BJ (cell line): ENCODE results near the gene CRISP2. TPM values are rescaled to one million over a fixed set of nuclear protein-coding genes. Genes with fewer than 3 reads are reported as not detected.

Source experiments
- CTCF ChIA-PET: fragments of 350-600 bp; formaldehyde crosslinking; extraction: SDS; loops from one replicate; lab custom pipeline; 2021; ENCODE audit warnings: antibody characterized with exemption, inconsistent platforms; lab: Yijun Ruan, JAX
- POLR2A ChIA-PET: fragments of 300-600 bp; sonication (Branson Sonifier 250); formaldehyde crosslinking; extraction: SDS; loops from one replicate; lab custom pipeline; 2021; ENCODE audit warnings: antibody characterized with exemption; lab: Charles Lee
- DNase-seq: peaks from one replicate; pipeline ENCODE4 v3.0.0-alpha.2; 2011; ENCODE audit warnings: low read depth
- H3K27me3 ChIP-seq: 2 replicates; pipeline ENCODE4 v1.6.0; 2011; ENCODE audit warnings: low read length; ENCODE audit not compliant: control insufficient read depth, insufficient read depth
- H3K36me3 ChIP-seq: 2 replicates; pipeline ENCODE4 v1.5.1; 2011; ENCODE audit warnings: low read length; ENCODE audit not compliant: control insufficient read depth, insufficient read depth
- H3K4me3 ChIP-seq: 2 replicates; pipeline ENCODE4 v1.5.1; 2011; ENCODE audit warnings: low read depth, mild to moderate bottlenecking, control low read depth, low read length
- CTCF ChIP-seq: IDR thresholded peaks from 2 replicates; pipeline ENCODE4 v1.5.1; 2011; ENCODE audit warnings: low read depth, mild to moderate bottlenecking, control low read depth, inconsistent platforms, low read length, moderate library complexity; ENCODE audit not compliant: insufficient read depth
- polyA minus RNA-seq: library from RNA; depleted of rRNA, polyadenylated mRNA; stranded (reverse); fragments of >200 nt; gene quantifications from 2 replicates; pipeline ENCODE4 v1.2.3, GENCODE V29; 2011; rRNA and poly(A)+ RNA removed
- polyA plus RNA-seq: library from polyadenylated mRNA; depleted of rRNA; stranded (reverse); fragments of >200 nt; gene quantifications from 2 replicates; pipeline ENCODE4 v1.2.3, GENCODE V29; 2011; rRNA removed

CRISP2 gene
- polyA plus RNA-seq (not detected in 2 replicates), polyA minus RNA-seq (not detected in 2 replicates)

GRCh38 chr6:49713346-49713745 lies at the start of gene CRISP2:
TSS of gene CRISP2 (minus strand) at chr6:49713543. CDS start at chr6:49709196, 4,347 bp downstream.
- Histone ChIP-seq H3K27me3 (no peaks in the 10 kb centered on the region), H3K4me3 (no peak within 1 kb of the TSS), H3K36me3 (no peaks in the 10 kb centered on the region)
- ChIA-PET CTCF (no interaction called here), POLR2A (no interaction called here)
- no peak for TF ChIP-seq CTCF
- DNase-seq = no peak

GRCh38 chr6:49744259-49744658 lies 30.9 kb upstream of the CRISP2 start, which contains the start of gene CRISP3:
TSS of gene CRISP3 (minus strand) at chr6:49744388. CDS start at chr6:49744367, 21 bp downstream.
- ChIA-PET CTCF (no interaction called here), POLR2A (no interaction called here)
- no peak for TF ChIP-seq CTCF
- Histone ChIP-seq H3K27me3 (no peaks in the 10 kb centered on the region), H3K36me3 (no peaks in the 10 kb centered on the region), H3K4me3 (no peak within 1 kb of the TSS)
- DNase-seq = no peak

- CTCF ChIA-PET = no interaction called here
These were observed 30.1 kb upstream of the CRISP2 start for GRCh38 chr6:49743429-49743828.

GRCh38 chr6:49739423-49739822 lies 26.1 kb upstream of the CRISP2 start:
- Histone ChIP-seq H3K4me3 (no peak overlapping the region), H3K36me3 (no peaks in the 10 kb centered on the region), H3K27me3 (no peaks in the 10 kb centered on the region)
- ChIA-PET POLR2A (no interaction called here), CTCF (no interaction called here)
- TF ChIP-seq CTCF = no peak
- no peak for DNase-seq

More at GRCh38 chr6:49743429-49743828, 30.1 kb upstream of the CRISP2 start:
- Histone ChIP-seq H3K27me3 (no peaks in the 10 kb centered on the region), H3K36me3 (no peaks in the 10 kb centered on the region), H3K4me3 (no peak overlapping the region)
- TF ChIP-seq CTCF = no peak
- DNase-seq = no peak
- POLR2A ChIA-PET = no interaction called here

- CTCF ChIA-PET = no interaction called here
- Histone ChIP-seq H3K27me3 (no peaks in the 10 kb centered on the region), H3K36me3 (no peaks in the 10 kb centered on the region), H3K4me3 (no peak overlapping the region)
- POLR2A ChIA-PET = no interaction called here
- no peak for DNase-seq
- TF ChIP-seq CTCF = no peak
These were observed 22.7 kb upstream of the CRISP2 start for GRCh38 chr6:49736017-49736508.
